HepG2 (cell line): ENCODE data around the gene SRRM3. TPM values are rescaled to one million over a fixed set of nuclear protein-coding genes. Genes with fewer than 3 reads are reported as not detected.

Source experiments
- BCL6 ChIP-seq: IDR thresholded peaks from 2 replicates; pipeline ENCODE4 v1.6.1; 2016; ENCODE audit warnings: missing genetic modification reagents, missing compliant biosample characterization
- CCAR2 ChIP-seq: fragments of 200-400 bp; formaldehyde crosslinking; optimal IDR thresholded peaks from 2 replicates; pipeline ENCODE3; 2018; ENCODE audit warnings: low read depth, mild to moderate bottlenecking, low read length, moderate library complexity
- DRAP1 ChIP-seq: IDR thresholded peaks from 2 replicates; pipeline ENCODE4 v1.6.1; 2016; ENCODE audit warnings: missing genetic modification reagents, missing compliant biosample characterization
- FOXA1 ChIP-seq, 2 experiments: fragments of 450-650 bp in 1 of 2; sonication (generic) in 1 of 2; formaldehyde crosslinking in 1 of 2; IDR thresholded peaks; 2 replicates each; pipeline versions ENCODE4 v1.4.0 to v1.6.1; 2016 to 2020; ENCODE audit warnings: missing genetic modification reagents in 1 of 2
- GPN1 ChIP-seq: sonication (generic); formaldehyde crosslinking; IDR thresholded peaks from 2 replicates; pipeline ENCODE4 v1.5.1; 2020; ENCODE audit warnings: missing genetic modification reagents, borderline replicate concordance
- KAT8 ChIP-seq: IDR thresholded peaks from 2 replicates; pipeline ENCODE4 v1.6.1; 2016; ENCODE audit warnings: missing genetic modification reagents, missing compliant biosample characterization
- RFXANK ChIP-seq: IDR thresholded peaks from 2 replicates; pipeline ENCODE4 v1.6.1; 2016
- SP2 ChIP-seq: sonication (generic); formaldehyde crosslinking; IDR thresholded peaks from 2 replicates; pipeline ENCODE4 v1.5.1; 2020; ENCODE audit warnings: mild to moderate bottlenecking, missing genetic modification reagents
- TP53 ChIP-seq: sonication (generic); formaldehyde crosslinking; conservative IDR thresholded peaks from 2 replicates; pipeline ENCODE4 v1.4.0; 2020; ENCODE audit warnings: missing genetic modification reagents
- ZBTB3 ChIP-seq: sonication (generic); formaldehyde crosslinking; IDR thresholded peaks from 2 replicates; pipeline ENCODE4 v1.4.0; 2020; ENCODE audit warnings: low read depth, mild to moderate bottlenecking, moderate library complexity, missing genetic modification reagents, borderline replicate concordance
- ZBTB8A ChIP-seq: sonication (generic); formaldehyde crosslinking; IDR thresholded peaks from 2 replicates; pipeline ENCODE4 v1.4.0; 2020; ENCODE audit warnings: mild to moderate bottlenecking, low read depth, missing genetic modification reagents, borderline replicate concordance
- ZMYM2 ChIP-seq: sonication (generic); formaldehyde crosslinking; IDR thresholded peaks from 2 replicates; pipeline ENCODE4 v1.8.0; 2022; ENCODE audit warnings: mild to moderate bottlenecking, missing genetic modification reagents
- ZMYM4 ChIP-seq: sonication (generic); formaldehyde crosslinking; IDR thresholded peaks from 2 replicates; pipeline ENCODE4 v1.8.1; 2023; ENCODE audit warnings: mild to moderate bottlenecking, missing genetic modification reagents
- ZNF501 ChIP-seq: sonication (generic); formaldehyde crosslinking; IDR thresholded peaks from 2 replicates; pipeline ENCODE4 v1.5.1; 2020; ENCODE audit warnings: mild to moderate bottlenecking, moderate library complexity, missing genetic modification reagents
- ZNF607 ChIP-seq: sonication (generic); formaldehyde crosslinking; IDR thresholded peaks from 2 replicates; pipeline ENCODE4 v1.5.1; 2020; ENCODE audit warnings: missing genetic modification reagents, mild to moderate bottlenecking, borderline replicate concordance
- ZNF761 ChIP-seq: sonication (generic); formaldehyde crosslinking; conservative IDR thresholded peaks from 2 replicates; pipeline ENCODE4 v1.4.0; 2020; ENCODE audit warnings: mild to moderate bottlenecking, missing genetic modification reagents
- ZNF782 ChIP-seq: sonication (generic); formaldehyde crosslinking; IDR thresholded peaks from 2 replicates; pipeline ENCODE4 v1.4.0; 2020; ENCODE audit warnings: missing genetic modification reagents, mild to moderate bottlenecking, borderline replicate concordance
- ZNF792 ChIP-seq: IDR thresholded peaks from 2 replicates; pipeline ENCODE4 v1.6.1; 2016
- ZSCAN9 ChIP-seq: IDR thresholded peaks from 2 replicates; pipeline ENCODE4 v1.6.1; 2016; ENCODE audit warnings: borderline replicate concordance
- polyA plus RNA-seq, 8 experiments: library from polyadenylated mRNA; depleted of rRNA in 3 of 8; stranded (reverse) in 7 of 8; unstranded in 1 of 8; fragments of >200 nt; fragmentation: Illumina TruSeq in 4 of 8; extraction: Trizol in 4 of 8; gene quantifications; 2 replicates each; pipeline versions ENCODE4 v1.2.1 to v1.2.3, GENCODE V29; 2011 to 2016; ENCODE audit warnings: low read depth in 4 of 8, missing spikeins in 1 of 8, mixed read lengths in 1 of 8; ENCODE audit not compliant: insufficient read depth in 1 of 8
- total RNA-seq, 5 experiments: library from RNA; depleted of rRNA; stranded (reverse); fragments of >200 nt; fragmentation: Illumina TruSeq; extraction: Trizol; gene quantifications; 2 replicates each; pipeline ENCODE4 v1.2.3, GENCODE V29; 2016; ENCODE audit warnings: low read depth in 1 of 5
- TF ChIP-seq, protein P1 (sequence below): sonication (generic); formaldehyde crosslinking; IDR thresholded peaks from 2 replicates; pipeline ENCODE4 v1.4.0; 2020; ENCODE audit warnings: mild to moderate bottlenecking, missing genetic modification reagents
- TF ChIP-seq, protein P2 (sequence below): sonication (generic); formaldehyde crosslinking; IDR thresholded peaks from 2 replicates; pipeline ENCODE4 v1.4.0; 2020; ENCODE audit warnings: mild to moderate bottlenecking, missing genetic modification reagents
- TF ChIP-seq, protein P3 (sequence below): sonication (generic); formaldehyde crosslinking; IDR thresholded peaks from 2 replicates; pipeline ENCODE4 v1.4.0; 2020; ENCODE audit warnings: low read depth, mild to moderate bottlenecking, missing genetic modification reagents

Gene SRRM3
- total and polyA plus RNA-seq, 2 of the 13 experiments (the other 11 are each of a cell fraction or from before 2014, with no cell fraction given): 0.13 to 0.54 TPM

DNA sequence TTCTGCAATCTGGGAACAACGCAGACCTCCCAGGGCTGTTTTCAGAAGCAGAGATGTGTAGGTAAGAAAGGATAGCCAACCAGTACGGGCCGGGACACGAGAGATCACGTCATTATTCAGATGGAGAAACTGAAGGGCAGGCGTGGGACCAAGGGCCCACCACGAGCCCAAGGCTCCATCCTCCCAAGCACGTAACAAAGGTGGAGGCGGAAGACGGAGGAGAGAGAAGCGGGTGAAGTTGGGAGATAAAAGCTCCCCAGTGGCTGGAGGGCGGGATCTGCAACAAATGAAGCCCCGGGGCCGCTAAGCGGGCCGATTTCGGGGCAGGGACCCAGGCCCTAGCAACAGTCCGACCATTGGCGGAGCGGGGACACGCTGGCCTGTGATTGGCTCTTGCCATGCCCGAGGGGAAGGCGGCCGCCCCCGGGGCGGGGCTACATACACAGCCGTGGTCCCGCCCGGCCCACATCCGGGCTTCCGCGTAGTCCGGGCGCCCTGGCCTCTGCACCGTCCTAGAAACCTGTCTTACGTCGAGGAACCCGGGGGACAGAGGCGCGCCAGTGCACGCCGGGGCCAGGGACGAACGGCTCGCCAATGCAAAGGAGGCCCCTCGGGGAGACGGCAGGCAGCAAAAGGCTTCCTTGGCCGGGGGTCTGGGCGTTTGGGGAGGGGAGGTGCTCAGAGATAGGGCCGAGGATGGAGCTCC, 116.2 kb downstream of the SRRM3 start (continued):
- no peak for TF ChIP-seq ZNF782
- 0 out of 2 replicates have a peak, but pooled peaks have one; percentile 17 for TF ChIP-seq ZNF761 (CRISPR knock-in tag)
- peak; percentile 13; the same call in 1 of the 2 replicates for TF ChIP-seq ZNF501 (CRISPR knock-in tag)
- TF ChIP-seq ZNF792: 0 out of 2 replicates have a peak, but pooled peaks have one; percentile 1
- peak; percentile 90 for TF ChIP-seq ZMYM2 (CRISPR knock-in tag)
- TF ChIP-seq, protein P1, sequence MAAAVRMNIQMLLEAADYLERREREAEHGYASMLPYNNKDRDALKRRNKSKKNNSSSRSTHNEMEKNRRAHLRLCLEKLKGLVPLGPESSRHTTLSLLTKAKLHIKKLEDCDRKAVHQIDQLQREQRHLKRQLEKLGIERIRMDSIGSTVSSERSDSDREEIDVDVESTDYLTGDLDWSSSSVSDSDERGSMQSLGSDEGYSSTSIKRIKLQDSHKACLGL (CRISPR knock-in tag): peak; percentile 23; the same call in 1 of the 2 replicates
- TF ChIP-seq ZNF607 (CRISPR knock-in tag): no peak
- TF ChIP-seq CCAR2: no peak
- TF ChIP-seq SP2 (CRISPR knock-in tag): peak; percentile 50
- peak; percentile 42; the same call in 1 of the 2 replicates for TF ChIP-seq KAT8 (CRISPR knock-in tag)
- no peak for TF ChIP-seq TP53 (CRISPR knock-in tag)
- TF ChIP-seq DRAP1 (CRISPR knock-in tag): peak; percentile 87
- TF ChIP-seq FOXA1 (IDR thresholded peaks at IDR 0.05): no peak
- TF ChIP-seq FOXA1 (CRISPR knock-in tag; IDR thresholded peaks at IDR 0.05): no peak
- 0 out of 2 replicates have a peak, but pooled peaks have one; percentile 20 for TF ChIP-seq ZBTB3 (CRISPR knock-in tag)
- TF ChIP-seq ZBTB8A (CRISPR knock-in tag): no peak
- TF ChIP-seq BCL6: peak; percentile 84
- TF ChIP-seq, protein P2, sequence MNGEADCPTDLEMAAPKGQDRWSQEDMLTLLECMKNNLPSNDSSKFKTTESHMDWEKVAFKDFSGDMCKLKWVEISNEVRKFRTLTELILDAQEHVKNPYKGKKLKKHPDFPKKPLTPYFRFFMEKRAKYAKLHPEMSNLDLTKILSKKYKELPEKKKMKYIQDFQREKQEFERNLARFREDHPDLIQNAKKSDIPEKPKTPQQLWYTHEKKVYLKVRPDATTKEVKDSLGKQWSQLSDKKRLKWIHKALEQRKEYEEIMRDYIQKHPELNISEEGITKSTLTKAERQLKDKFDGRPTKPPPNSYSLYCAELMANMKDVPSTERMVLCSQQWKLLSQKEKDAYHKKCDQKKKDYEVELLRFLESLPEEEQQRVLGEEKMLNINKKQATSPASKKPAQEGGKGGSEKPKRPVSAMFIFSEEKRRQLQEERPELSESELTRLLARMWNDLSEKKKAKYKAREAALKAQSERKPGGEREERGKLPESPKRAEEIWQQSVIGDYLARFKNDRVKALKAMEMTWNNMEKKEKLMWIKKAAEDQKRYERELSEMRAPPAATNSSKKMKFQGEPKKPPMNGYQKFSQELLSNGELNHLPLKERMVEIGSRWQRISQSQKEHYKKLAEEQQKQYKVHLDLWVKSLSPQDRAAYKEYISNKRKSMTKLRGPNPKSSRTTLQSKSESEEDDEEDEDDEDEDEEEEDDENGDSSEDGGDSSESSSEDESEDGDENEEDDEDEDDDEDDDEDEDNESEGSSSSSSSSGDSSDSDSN: peak; percentile 73
- TF ChIP-seq ZMYM4: peak; percentile 21; the same call in 1 of the 2 replicates
- TF ChIP-seq, protein P3, sequence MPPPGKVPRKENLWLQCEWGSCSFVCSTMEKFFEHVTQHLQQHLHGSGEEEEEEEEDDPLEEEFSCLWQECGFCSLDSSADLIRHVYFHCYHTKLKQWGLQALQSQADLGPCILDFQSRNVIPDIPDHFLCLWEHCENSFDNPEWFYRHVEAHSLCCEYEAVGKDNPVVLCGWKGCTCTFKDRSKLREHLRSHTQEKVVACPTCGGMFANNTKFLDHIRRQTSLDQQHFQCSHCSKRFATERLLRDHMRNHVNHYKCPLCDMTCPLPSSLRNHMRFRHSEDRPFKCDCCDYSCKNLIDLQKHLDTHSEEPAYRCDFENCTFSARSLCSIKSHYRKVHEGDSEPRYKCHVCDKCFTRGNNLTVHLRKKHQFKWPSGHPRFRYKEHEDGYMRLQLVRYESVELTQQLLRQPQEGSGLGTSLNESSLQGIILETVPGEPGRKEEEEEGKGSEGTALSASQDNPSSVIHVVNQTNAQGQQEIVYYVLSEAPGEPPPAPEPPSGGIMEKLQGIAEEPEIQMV (CRISPR knock-in tag): 0 out of 2 replicates have a peak, but pooled peaks have one; percentile 10
- 0 out of 2 replicates have a peak, but pooled peaks have one; percentile 37 for TF ChIP-seq ZSCAN9 (CRISPR knock-in tag)
- TF ChIP-seq GPN1 (CRISPR knock-in tag): 0 out of 2 replicates have a peak, but pooled peaks have one; percentile 27
- peak; percentile 99 for TF ChIP-seq RFXANK (CRISPR knock-in tag)
